ENCODE data around the gene TNKS1BP1.

TNKS1BP1 gene

DNA sequence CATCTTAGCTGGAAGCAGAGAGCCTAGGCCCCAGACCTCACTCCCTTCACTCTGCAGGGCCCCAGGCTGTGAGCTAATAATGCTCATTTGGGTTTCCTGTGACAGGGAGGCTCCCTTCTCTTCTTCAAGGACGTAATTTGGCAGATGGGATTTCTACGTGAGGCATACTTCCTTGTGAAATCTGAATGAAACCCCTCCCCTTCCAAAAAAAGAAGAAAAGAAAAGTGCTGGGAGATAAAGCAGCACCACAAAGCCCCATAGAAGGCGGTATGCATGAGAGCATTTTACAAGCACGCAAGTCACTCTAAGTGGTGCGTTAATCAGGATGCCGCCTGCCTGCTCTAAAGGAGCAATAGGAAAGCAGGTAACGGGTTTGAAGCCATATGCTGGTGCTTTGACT, 19.1 kb upstream of the TNKS1BP1 start:
- TF ChIP-seq SIN3A (IDR thresholded peaks at IDR 0.05; ENCODE audit: borderline replicate concordance, insufficient read depth, low read length) = no peak
- no peak for TF ChIP-seq FOXP2 (optimal IDR thresholded peaks at IDR 0.05; ENCODE audit: borderline replicate concordance, extremely low read depth, extremely low read length, insufficient read depth)
- TF ChIP-seq TAF1 (IDR thresholded peaks at IDR 0.05; ENCODE audit: borderline replicate concordance, insufficient read depth, low read length) = no peak
- TF ChIP-seq, protein P1, sequence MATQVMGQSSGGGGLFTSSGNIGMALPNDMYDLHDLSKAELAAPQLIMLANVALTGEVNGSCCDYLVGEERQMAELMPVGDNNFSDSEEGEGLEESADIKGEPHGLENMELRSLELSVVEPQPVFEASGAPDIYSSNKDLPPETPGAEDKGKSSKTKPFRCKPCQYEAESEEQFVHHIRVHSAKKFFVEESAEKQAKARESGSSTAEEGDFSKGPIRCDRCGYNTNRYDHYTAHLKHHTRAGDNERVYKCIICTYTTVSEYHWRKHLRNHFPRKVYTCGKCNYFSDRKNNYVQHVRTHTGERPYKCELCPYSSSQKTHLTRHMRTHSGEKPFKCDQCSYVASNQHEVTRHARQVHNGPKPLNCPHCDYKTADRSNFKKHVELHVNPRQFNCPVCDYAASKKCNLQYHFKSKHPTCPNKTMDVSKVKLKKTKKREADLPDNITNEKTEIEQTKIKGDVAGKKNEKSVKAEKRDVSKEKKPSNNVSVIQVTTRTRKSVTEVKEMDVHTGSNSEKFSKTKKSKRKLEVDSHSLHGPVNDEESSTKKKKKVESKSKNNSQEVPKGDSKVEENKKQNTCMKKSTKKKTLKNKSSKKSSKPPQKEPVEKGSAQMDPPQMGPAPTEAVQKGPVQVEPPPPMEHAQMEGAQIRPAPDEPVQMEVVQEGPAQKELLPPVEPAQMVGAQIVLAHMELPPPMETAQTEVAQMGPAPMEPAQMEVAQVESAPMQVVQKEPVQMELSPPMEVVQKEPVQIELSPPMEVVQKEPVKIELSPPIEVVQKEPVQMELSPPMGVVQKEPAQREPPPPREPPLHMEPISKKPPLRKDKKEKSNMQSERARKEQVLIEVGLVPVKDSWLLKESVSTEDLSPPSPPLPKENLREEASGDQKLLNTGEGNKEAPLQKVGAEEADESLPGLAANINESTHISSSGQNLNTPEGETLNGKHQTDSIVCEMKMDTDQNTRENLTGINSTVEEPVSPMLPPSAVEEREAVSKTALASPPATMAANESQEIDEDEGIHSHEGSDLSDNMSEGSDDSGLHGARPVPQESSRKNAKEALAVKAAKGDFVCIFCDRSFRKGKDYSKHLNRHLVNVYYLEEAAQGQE (IDR thresholded peaks at IDR 0.05; ENCODE audit: insufficient read depth in 1 of 2, low read depth in 2 of 2, low read length in 2 of 2) = no peak
- TF ChIP-seq POLR2AphosphoS5 (IDR thresholded peaks at IDR 0.05; ENCODE audit: low read depth, low read length) = no peak

DNA sequence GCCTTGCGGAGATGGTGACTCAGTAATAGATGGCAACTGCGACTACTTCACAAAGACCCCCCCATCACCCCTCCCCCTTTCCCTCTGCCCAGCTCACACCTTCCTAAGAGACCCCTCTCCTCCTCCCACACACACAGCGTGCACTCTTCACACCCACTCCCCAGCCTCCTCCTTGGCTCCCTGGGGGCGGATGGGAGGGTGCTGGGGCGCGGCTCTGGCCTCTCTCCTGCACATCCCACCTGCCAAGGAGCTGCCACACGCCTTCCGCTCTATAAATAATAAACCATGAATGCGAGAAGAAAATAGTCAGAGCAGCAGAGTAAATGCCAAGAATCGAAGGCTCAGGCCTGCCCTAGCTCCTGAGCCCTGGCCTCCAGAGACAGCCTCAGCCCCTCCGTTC, 17.9 kb upstream of the TNKS1BP1 start:
- TF ChIP-seq SIN3A (IDR thresholded peaks at IDR 0.05; ENCODE audit: borderline replicate concordance, insufficient read depth, low read length) (no peak), POLR2AphosphoS5 (IDR thresholded peaks at IDR 0.05; ENCODE audit: low read depth, low read length) (no peak), TAF1 (IDR thresholded peaks at IDR 0.05; ENCODE audit: borderline replicate concordance, insufficient read depth, low read length) (no peak), FOXP2 (optimal IDR thresholded peaks at IDR 0.05; ENCODE audit: borderline replicate concordance, extremely low read depth, extremely low read length, insufficient read depth) (no peak)
- TF ChIP-seq, protein P1 (IDR thresholded peaks at IDR 0.05; ENCODE audit: insufficient read depth in 1 of 2, low read depth in 2 of 2, low read length in 2 of 2) = no peak

DNA sequence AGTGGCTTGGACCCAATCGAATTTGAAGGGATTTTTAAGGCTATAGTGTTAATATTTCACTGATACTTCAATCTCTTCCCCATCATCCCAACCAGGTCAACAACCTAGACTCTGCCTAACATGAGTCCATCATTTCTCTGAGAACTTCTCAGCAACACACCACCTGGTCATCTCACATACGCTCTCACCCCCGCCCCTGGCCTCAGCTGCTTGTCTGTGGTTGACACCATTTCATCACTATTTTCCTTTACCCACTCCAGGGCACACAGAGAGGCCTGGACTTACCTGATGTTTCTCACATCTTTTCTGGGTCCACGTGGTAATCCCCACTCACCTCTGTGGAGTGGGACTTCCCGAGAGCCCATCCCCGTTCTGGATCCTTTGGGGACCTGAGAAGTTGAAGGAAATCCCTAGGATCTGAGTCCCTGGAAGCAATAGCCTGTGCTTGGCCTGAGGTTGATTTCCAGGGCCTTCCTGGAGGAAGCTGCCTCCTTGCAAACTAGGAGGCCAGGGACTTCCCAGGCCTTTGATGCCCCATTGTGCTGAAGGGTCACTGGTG, 16.6 kb upstream of the TNKS1BP1 start:
- TF ChIP-seq, protein P1 (IDR thresholded peaks at IDR 0.05; ENCODE audit: insufficient read depth in 1 of 2, low read depth in 2 of 2, low read length in 2 of 2) = no peak
- TF ChIP-seq FOXP2 (optimal IDR thresholded peaks at IDR 0.05; ENCODE audit: borderline replicate concordance, extremely low read depth, extremely low read length, insufficient read depth) (no peak), TAF1 (IDR thresholded peaks at IDR 0.05; ENCODE audit: borderline replicate concordance, insufficient read depth, low read length) (no peak), SIN3A (IDR thresholded peaks at IDR 0.05; ENCODE audit: borderline replicate concordance, insufficient read depth, low read length) (no peak), POLR2AphosphoS5 (IDR thresholded peaks at IDR 0.05; ENCODE audit: low read depth, low read length) (no peak)

DNA sequence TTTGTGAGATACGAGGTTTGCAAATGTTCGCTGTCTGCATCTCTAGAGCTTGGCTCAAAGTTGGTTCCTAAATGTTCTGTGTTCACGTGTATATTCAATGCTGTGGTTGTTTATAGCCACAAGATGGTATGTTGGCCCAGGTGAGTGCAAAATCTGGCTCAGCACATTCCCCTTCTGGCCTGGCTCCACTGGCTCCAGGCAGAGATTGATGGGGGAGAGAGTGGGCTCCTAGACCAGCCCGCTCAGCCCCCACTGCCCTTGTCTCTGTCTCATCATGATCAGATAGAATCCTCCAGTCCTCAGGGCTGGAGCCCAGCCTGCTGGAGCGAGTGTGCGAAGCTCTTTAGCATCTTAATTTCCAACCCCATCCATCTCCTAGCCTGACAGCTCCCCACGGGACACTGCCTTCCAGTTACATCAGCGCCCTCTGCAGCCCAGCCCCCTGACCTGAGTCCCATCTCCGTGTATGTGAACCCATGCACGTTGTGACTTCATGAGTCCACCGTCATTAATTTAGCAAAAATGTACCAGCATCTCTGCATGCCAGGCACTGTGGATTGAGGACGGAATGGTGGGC, 15.4 kb upstream of the TNKS1BP1 start:
- TF ChIP-seq, protein P1 (IDR thresholded peaks at IDR 0.05; ENCODE audit: insufficient read depth in 1 of 2, low read depth in 2 of 2, low read length in 2 of 2) = no peak
- TF ChIP-seq TAF1 (IDR thresholded peaks at IDR 0.05; ENCODE audit: borderline replicate concordance, insufficient read depth, low read length) = no peak
- TF ChIP-seq POLR2AphosphoS5 (IDR thresholded peaks at IDR 0.05; ENCODE audit: low read depth, low read length) = no peak
- TF ChIP-seq FOXP2 (optimal IDR thresholded peaks at IDR 0.05; ENCODE audit: borderline replicate concordance, extremely low read depth, extremely low read length, insufficient read depth) = no peak
- no peak for TF ChIP-seq SIN3A (IDR thresholded peaks at IDR 0.05; ENCODE audit: borderline replicate concordance, insufficient read depth, low read length)
